Epithelial cell of esophagus (primary cell): ENCODE data around the gene RNF114.
A peak's percentile ranks its signal among the peaks of the same experiment; 100 is the strongest.

Experiments
- DNase-seq: peaks from one replicate; pipeline ENCODE4 v3.0.0; 2010; ENCODE audit warnings: low read depth
- H3K4me3 ChIP-seq: 2 replicates; pipeline ENCODE4 v1.5.1; 2011; ENCODE audit warnings: mild to moderate bottlenecking, low read length, control low read depth
- TF ChIP-seq, protein P1 (sequence below): IDR thresholded peaks from 2 replicates; pipeline ENCODE4 v1.5.1; 2011; ENCODE audit warnings: low read depth, mild to moderate bottlenecking, low read length, control low read depth, inconsistent platforms; ENCODE audit not compliant: insufficient read depth; ENCODE audit errors: missing control alignments

Gene RNF114

DNA sequence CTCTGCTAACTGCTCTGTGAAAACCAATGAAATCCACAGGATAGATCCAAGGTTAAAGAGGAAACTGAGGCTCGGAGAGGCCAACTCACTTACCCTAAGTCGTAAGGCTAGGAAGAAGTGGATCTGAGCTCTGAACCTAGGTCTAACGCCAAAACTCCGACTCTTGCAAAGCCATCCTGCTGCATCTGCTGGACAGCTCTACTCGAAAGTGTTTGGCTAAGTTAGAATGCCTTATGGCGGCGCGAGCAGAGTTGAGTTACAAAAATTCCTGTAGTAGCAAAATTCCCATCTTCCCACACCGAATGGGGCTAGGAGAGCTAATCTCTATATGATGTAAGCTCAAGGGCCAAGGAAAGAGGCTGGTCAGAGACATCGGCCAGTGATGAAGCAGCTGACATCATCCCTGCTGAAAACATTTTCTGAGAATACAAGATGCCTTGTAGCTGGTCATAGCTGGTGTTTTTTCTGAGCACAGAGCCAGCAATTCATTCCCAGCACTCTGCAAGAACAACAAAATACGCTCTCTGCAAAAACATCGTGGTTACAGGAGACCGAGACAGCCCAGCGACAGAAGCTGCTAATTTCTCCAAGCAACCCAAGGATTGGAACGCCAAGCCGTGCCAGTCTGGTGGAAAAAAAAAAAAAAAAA lies 22.7 kb upstream of the RNF114 start:
- H3K4me3 ChIP-seq: peak overlapping the region; percentile 90
- TF ChIP-seq, protein P1, sequence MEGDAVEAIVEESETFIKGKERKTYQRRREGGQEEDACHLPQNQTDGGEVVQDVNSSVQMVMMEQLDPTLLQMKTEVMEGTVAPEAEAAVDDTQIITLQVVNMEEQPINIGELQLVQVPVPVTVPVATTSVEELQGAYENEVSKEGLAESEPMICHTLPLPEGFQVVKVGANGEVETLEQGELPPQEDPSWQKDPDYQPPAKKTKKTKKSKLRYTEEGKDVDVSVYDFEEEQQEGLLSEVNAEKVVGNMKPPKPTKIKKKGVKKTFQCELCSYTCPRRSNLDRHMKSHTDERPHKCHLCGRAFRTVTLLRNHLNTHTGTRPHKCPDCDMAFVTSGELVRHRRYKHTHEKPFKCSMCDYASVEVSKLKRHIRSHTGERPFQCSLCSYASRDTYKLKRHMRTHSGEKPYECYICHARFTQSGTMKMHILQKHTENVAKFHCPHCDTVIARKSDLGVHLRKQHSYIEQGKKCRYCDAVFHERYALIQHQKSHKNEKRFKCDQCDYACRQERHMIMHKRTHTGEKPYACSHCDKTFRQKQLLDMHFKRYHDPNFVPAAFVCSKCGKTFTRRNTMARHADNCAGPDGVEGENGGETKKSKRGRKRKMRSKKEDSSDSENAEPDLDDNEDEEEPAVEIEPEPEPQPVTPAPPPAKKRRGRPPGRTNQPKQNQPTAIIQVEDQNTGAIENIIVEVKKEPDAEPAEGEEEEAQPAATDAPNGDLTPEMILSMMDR: no peak
- DNase-seq: no peak

DNA sequence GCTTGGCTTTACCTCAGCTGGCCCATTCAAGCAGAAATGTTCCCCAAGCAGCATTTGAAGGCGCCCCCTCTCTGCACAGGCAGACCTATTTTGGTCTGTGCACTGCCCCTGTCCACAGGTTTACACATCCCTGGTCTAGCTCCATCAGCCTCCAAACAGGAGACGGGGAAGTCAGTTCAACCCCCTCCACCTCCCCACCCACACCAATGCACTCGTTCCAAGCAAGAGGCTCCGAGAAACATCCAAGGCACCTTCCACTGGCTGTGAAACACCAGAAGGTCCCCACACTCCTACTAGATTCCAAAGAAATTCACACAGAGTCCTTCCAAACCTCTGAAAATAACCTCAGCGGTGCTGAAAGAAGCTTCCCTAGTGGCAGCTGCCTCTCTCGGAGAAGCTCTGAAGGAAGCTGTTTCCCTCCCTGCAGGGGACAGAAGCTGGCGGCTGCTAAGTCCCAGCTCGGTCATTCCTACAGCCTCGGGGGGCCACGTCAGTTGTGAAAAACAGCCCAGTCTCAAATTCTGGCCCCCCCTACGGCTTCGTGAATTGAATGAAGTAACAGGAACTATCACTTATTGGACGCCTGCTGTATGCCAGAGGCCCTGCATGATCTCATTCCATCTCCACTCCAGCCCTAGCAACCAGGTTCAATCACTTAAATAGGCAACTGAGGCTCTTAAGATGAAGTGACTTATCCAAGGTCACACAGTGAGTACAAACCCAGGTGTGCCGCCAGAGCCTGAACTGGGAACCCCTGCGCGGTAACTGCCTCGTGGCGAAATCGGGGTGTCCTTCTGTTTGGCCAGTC lies 21.7 kb upstream of the RNF114 start:
- peak overlapping the region; percentile 90 for H3K4me3 ChIP-seq
- peak; percentile 57 for DNase-seq
- TF ChIP-seq, protein P1: no peak

DNA sequence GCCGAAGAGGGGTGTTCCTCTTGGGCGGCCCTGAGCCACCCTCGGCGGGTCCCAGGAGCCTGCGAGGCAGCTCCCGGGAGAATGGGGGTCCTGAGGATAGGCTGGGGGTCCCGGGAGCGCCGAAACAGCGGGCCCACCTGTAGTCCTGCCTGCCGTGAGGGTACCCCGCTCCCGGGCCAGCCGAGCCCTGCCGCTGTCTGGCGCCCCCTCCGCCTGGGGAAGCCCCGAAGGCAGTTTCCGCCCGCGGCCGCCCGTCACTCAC lies 21.1 kb upstream of the RNF114 start:
- no peak for DNase-seq
- TF ChIP-seq, protein P1: no peak
- H3K4me3 ChIP-seq: peak overlapping the region; percentile 90

DNA sequence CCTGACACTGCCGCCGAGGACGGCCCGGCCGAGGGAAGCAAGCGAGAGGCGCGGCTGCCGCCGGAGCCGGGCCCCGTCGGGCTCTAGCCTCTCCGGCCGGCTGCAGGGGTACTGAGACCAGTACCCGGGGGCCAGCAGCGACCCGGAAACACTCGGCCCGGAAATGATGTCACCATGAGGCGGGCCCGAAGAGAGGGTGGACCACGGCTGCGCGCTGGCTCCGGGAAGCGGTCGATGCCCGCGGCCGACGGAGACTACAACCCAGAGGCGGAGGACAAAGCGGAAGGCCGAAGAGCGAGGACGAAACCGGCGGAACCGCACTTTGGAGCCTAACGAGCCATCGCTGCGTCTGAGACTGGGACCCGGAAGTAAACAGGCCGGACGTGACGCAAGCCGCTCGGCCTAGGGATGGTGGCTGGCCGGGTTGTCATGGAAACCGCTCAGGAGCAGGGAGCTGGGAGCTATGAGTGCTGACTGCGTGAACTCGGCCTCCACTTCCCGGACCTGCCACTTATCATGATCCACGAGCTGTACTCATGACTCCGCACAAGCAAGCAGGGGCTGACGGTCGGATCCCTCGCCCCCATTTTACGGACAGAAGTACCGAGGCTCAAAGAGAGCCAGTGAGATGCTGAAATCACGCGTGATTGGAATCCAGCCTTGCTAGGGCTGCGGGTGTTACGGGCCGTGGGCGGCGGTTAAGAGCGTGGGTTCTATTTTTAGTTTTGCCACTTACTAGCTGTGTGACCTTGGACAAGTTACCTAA lies 20.6 kb upstream of the RNF114 start, which contains the start of gene SPATA2:
Gene SPATA2, minus strand, starts transcription at position 150 of the 766 bp plus-strand sequence. CDS start 7,039 bp downstream, outside the sequence.
- peak within 1 kb of the TSS; percentile 90 for H3K4me3 ChIP-seq
- DNase-seq: peak; percentile 94
- TF ChIP-seq, protein P1: no peak

DNA sequence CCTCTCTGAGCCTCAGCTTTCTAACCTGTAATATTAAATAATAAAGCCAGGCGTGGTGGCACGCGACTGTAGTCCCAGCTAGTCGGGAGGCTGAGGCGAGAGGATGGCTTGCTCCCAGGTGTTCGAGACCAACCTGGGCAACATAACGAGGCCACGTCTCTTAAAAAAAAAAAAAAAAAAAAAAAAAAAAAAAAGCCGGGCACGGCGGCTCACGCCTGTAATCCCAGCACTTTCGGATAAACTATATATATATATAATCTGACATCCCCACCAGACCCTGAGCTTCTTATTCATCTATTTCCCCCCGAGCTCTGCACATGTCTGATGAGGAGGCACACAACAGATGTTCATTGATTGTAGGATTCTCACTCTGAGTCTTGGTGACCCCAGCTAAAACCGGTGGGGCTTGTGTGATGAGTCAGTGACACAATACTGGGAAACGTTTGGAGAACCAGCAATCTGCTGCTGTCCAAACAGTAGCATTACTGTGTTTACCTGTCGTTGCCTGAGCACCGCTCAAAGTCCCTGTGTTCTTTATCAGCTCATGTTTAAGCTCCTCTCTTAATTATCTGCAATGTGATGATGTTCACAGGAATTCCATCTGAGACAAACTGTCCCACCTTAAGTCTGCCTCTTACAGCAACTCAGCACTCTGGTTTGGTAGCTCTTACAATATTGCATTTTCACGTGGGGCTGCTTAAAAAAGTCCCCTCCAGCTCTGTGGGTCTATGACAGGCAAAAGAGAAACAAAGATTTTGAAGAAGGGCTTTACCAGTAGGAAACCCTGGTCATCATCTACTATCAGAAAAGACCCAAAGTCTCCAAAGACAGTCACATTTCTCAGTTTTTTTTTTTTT lies 19.8 kb upstream of the RNF114 start:
- DNase-seq: peak; percentile 86
- TF ChIP-seq, protein P1: no peak
- H3K4me3 ChIP-seq: peak overlapping the region; percentile 90

DNA sequence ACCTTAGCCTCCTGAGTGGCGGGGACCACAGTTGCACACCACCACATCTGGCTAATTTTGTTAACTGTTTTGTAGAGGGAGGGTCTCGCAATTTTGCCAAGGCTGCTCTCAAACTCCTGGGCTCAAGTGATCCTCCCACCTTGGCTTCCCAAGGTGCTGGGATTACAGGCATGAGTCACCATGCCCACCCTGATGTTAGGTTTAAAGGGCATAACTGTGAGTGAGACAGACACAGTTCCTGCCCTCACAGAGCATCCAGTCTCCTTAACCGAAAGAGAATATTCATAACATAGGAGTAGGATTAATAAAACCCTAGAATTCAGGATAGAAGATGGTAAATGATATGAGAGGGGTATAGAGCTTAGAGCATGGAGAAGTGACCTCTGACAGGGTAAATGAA lies 17.8 kb upstream of the RNF114 start:
- TF ChIP-seq, protein P1: no peak
- no peak overlapping the region for H3K4me3 ChIP-seq
- no peak for DNase-seq
